Purkinje cell (primary cell): ENCODE results near the gene LGALS9B. TPM values are rescaled to one million over a fixed set of nuclear protein-coding genes. Genes with fewer than 3 reads are reported as not detected.

Experiments used
- polyA plus RNA-seq: library from polyadenylated mRNA; unstranded; fragments of >200 nt; fragmentation: Nextera tagmentation; gene quantifications from 2 replicates; pipeline ENCODE4 v1.2.1, GENCODE V29; 2014

Gene LGALS9B
- not detected in 2 replicates for polyA plus RNA-seq

GRCh38 chr17:20467447-20467846, at the start of gene LGALS9B:
Gene LGALS9B, minus strand, starts transcription at chr17:20467539. Its CDS starts 69 bp downstream, at chr17:20467470.

Other genes with a start within 250 kb of the LGALS9B start
- 0.77 TPM in 1 of 2 replicates, not detected in the other for gene CDRT15L2, start 112.2 kb upstream of the LGALS9B start, polyA plus RNA-seq